VCaP (cell line): ENCODE results near the gene BID.

ENCODE experiments used
- H3K27ac ChIP-seq: fragments of 450-650 bp; 2 replicates; pipeline ENCODE4 v1.5.1; 2017
- TF ChIP-seq, protein P1 (sequence below): fragments of 450-650 bp; conservative IDR thresholded peaks from 2 replicates; pipeline ENCODE4 v1.5.1; 2017; ENCODE audit warnings: mild to moderate bottlenecking, moderate library complexity

BID gene

DNA sequence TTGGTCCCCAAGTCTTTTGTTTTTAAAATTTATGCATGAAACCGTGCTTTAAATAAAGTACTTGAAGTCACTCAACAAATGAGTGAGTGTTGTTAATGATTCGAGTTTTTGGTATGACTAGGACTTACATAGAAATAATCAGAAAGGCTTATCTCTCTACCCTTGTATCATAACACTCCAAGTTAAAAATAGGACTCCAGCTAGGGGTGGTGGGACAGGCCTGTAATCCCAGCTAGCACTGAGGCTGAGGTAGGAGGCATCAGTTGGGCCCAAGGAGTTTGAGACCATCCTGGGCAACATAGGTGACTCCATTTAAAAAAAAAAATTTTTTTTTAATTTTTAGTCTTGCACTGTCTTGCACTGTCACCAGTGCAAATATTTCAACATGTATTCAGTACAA lies 80.1 kb downstream of the BID start:
- no peak overlapping the region for H3K27ac ChIP-seq
- TF ChIP-seq, protein P1, sequence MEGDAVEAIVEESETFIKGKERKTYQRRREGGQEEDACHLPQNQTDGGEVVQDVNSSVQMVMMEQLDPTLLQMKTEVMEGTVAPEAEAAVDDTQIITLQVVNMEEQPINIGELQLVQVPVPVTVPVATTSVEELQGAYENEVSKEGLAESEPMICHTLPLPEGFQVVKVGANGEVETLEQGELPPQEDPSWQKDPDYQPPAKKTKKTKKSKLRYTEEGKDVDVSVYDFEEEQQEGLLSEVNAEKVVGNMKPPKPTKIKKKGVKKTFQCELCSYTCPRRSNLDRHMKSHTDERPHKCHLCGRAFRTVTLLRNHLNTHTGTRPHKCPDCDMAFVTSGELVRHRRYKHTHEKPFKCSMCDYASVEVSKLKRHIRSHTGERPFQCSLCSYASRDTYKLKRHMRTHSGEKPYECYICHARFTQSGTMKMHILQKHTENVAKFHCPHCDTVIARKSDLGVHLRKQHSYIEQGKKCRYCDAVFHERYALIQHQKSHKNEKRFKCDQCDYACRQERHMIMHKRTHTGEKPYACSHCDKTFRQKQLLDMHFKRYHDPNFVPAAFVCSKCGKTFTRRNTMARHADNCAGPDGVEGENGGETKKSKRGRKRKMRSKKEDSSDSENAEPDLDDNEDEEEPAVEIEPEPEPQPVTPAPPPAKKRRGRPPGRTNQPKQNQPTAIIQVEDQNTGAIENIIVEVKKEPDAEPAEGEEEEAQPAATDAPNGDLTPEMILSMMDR = no peak

DNA sequence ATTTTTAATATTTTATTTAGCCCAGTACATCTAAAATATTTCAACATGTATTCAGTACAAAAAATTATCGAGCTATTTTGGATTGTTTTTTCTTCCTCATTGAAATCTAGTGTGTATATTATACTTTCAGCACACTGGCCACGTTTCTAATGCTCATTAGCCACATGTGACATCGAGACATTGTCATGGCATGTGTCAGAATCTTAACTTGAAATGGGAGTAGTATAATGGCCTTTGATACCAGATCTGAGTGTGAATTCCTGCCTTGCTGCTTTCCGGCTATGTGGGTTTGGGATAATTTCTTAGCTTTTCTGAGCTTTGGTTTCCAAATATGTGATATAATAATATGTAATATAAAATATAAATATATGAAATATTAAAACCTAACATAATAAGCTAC lies 81.4 kb downstream of the BID start:
- TF ChIP-seq, protein P1 = no peak
- no peak overlapping the region for H3K27ac ChIP-seq

DNA sequence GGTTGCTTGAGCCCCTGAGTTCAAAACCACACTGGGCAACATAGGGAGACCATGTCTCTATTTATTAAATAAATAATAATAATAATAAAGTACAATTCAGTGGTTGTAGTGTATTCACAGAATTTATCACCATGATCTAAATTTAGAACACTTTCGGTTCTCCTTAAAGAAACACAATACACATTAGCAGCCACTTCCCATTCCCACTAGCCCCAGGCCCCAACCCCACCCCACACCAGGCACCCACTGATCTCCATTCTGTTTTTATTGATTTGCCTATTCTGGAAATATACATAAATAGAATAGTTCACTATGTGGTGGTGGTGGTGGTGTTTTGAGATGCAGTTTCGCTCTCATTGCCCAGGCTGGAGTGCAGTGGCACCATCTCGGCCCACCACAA lies 90.0 kb downstream of the BID start:
- TF ChIP-seq, protein P1 = no peak
- no peak overlapping the region for H3K27ac ChIP-seq
